Thoracic aorta (tissue), 2 donors: Measurements from ENCODE around the gene CHST15. TPM values are rescaled to one million over a fixed set of nuclear protein-coding genes. Genes with fewer than 3 reads are reported as not detected.

Experiments used
- ATAC-seq: fragments of 150-250 bp; one replicate; pipeline ENCODE4 v1.8.0; 2017; ENCODE audit warnings: low read depth; ENCODE audit not compliant: insufficient number of reproducible peaks, low FRiP score
- DNase-seq: peaks from one replicate; pipeline ENCODE4 v3.0.0-alpha.2; 2020; ENCODE audit warnings: low spot score
- H3K27ac ChIP-seq, 2 donors: fragments of 200-600 bp; sonication (generic); 1 replicate in 1 of 2; 2 replicates in 1 of 2; pipeline ENCODE4 v1.5.1; 2016; ENCODE audit warnings: mild to moderate bottlenecking in 2 of 2, moderate library complexity in 2 of 2
- H3K27me3 ChIP-seq: fragments of 200-600 bp; sonication (generic); replicated peaks from 2 replicates; pipeline ENCODE4 v1.6.0; 2016; ENCODE audit warnings: mild to moderate bottlenecking; ENCODE audit not compliant: insufficient read depth
- H3K36me3 ChIP-seq: fragments of 200-600 bp; sonication (generic); one replicate; pipeline ENCODE4 v1.5.1; 2016
- H3K4me1 ChIP-seq, 2 donors: fragments of 200-600 bp; sonication (generic); 1 replicate in 1 of 2; 2 replicates in 1 of 2; pipeline versions ENCODE4 v1.5.1 to v1.6.0; 2016; ENCODE audit warnings: low read depth in 2 of 2, mild to moderate bottlenecking in 1 of 2; ENCODE audit not compliant: control insufficient read depth in 1 of 2
- H3K4me3 ChIP-seq: fragments of 200-600 bp; sonication (generic); 2 replicates; pipeline ENCODE4 v1.5.1; 2016; ENCODE audit warnings: mild to moderate bottlenecking
- H3K9me3 ChIP-seq: fragments of 200-600 bp; sonication (generic); 2 replicates; pipeline ENCODE4 v1.5.1; 2016
- CTCF ChIP-seq: fragments of 200-600 bp; sonication (generic); IDR thresholded peaks from one replicate; pipeline ENCODE4 v1.5.1; 2019; ENCODE audit warnings: antibody characterized with exemption
- total RNA-seq, 2 donors: library from RNA; depleted of rRNA; stranded (reverse); fragments of >200 nt; gene quantifications; one replicate each; pipeline versions ENCODE4 v1.1.0 to v1.2.3, GENCODE V29; 2016

The CHST15 gene
- total RNA-seq, 2 donors from 2014 or later = 31.9 to 34.0 TPM

- DNase-seq (no peak), ATAC-seq (no peak)
- no peak for TF ChIP-seq CTCF
- Histone ChIP-seq H3K27ac (no peak overlapping the region), H3K4me3 (no peak overlapping the region), H3K27me3 (no peaks in the 10 kb centered on the region), H3K4me1 (no peaks in the 10 kb centered on the region), H3K9me3 (no peaks in the 10 kb centered on the region), H3K36me3 (peaks cover 7% of the 10 kb centered on the region)
Observed at GRCh38 chr10:124005091-124005490, 88.3 kb downstream of the CHST15 start.

GRCh38 chr10:124004663-124005004 lies 88.8 kb downstream of the CHST15 start:
- DNase-seq = no peak

GRCh38 chr10:124003871-124004662 lies 89.3 kb downstream of the CHST15 start:
- Histone ChIP-seq H3K9me3 (no peaks in the 10 kb centered on the region), H3K27ac (no peak overlapping the region), H3K27me3 (no peaks in the 10 kb centered on the region), H3K4me3 (no peak overlapping the region), H3K36me3 (no peaks in the 10 kb centered on the region), H3K4me1 (no peaks in the 10 kb centered on the region)
- DNase-seq (no peak), ATAC-seq (no peak)
- TF ChIP-seq CTCF = no peak

More at GRCh38 chr10:124004663-124005004, 88.8 kb downstream of the CHST15 start:
- Histone ChIP-seq H3K27me3 (no peaks in the 10 kb centered on the region), H3K36me3 (peaks cover 2% of the 10 kb centered on the region), H3K9me3 (no peaks in the 10 kb centered on the region), H3K4me1 (no peaks in the 10 kb centered on the region), H3K27ac (no peak overlapping the region), H3K4me3 (no peak overlapping the region)
- TF ChIP-seq CTCF = no peak
- ATAC-seq = no peak

- ATAC-seq (no peak), DNase-seq (no peak)
- Histone ChIP-seq H3K9me3 (no peaks in the 10 kb centered on the region), H3K4me1 (no peaks in the 10 kb centered on the region), H3K4me3 (no peak overlapping the region), H3K27me3 (no peaks in the 10 kb centered on the region), H3K36me3 (no peaks in the 10 kb centered on the region), H3K27ac (no peak overlapping the region)
- TF ChIP-seq CTCF = no peak
Observed at GRCh38 chr10:124003481-124003870, 89.9 kb downstream of the CHST15 start.

- no peaks in the 10 kb centered on the region for H3K9me3 ChIP-seq
Observed at GRCh38 chr10:124003070-124003419, 90.4 kb downstream of the CHST15 start.

More at GRCh38 chr10:124003070-124003419, 90.4 kb downstream of the CHST15 start:
- DNase-seq (no peak), ATAC-seq (no peak)
- no peaks in the 10 kb centered on the region for H3K4me1 ChIP-seq
- no peak overlapping the region for H3K27ac ChIP-seq
- H3K27me3 ChIP-seq = no peaks in the 10 kb centered on the region
- TF ChIP-seq CTCF = no peak
- no peaks in the 10 kb centered on the region for H3K36me3 ChIP-seq
- no peak overlapping the region for H3K4me3 ChIP-seq
